ENCODE measurements around the gene CTU2. TPM values are rescaled to one million over a fixed set of nuclear protein-coding genes. Genes with fewer than 3 reads are reported as not detected.

Gene CTU2
- polyA plus RNA-seq, 1 of the 3 experiments (the other 2 are of a cell fraction), result 16.2 TPM

- Histone ChIP-seq H3K4me1 (ENCODE audit: control insufficient read depth in 1 of 2, insufficient read depth in 2 of 2, low read depth in 1 of 2, low read length in 1 of 2) (peaks cover 5 to 10% of the 10 kb centered on the region in 2 experiments; a peak in 2 of 4 replicates), H3K79me2 (ENCODE audit: insufficient read depth) (no peaks in the 10 kb centered on the region), H3F3A (replicated peaks; ENCODE audit: insufficient read depth) (peaks cover 5% of the 10 kb centered on the region), H2AFZ (ENCODE audit: low read depth) (no peak overlapping the region), H3K4me3 (ENCODE audit: low read depth in 2 of 2, low read length in 1 of 2) (no peak overlapping the region), H3K9ac (no peak overlapping the region), H4K20me1 (ENCODE audit: insufficient read depth) (no peaks in the 10 kb centered on the region), H3K9me2 (no peaks in the 10 kb centered on the region), H3K27me3 (ENCODE audit: insufficient read depth) (no peaks in the 10 kb centered on the region), H3K9me3 (no peaks in the 10 kb centered on the region), H3K36me3 (replicated peaks in 1 of 2; ENCODE audit: control insufficient read depth in 1 of 2, insufficient read depth in 2 of 2, low read length in 1 of 2) (no peaks in the 10 kb centered on the region), H3K4me2 (no peak overlapping the region), H3K27ac (ENCODE audit: low read depth in 2 of 2, low read length in 1 of 2) (no peak overlapping the region)
- DNase-seq, result peak; percentile 41
- 61% methylated on average over 15 of the region's 31 CpGs for WGBS (ENCODE audit: low lambda C conversion rate)
- TF ChIP-seq CTCF (IDR thresholded peaks at IDR 0.05), result peak; percentile 26; the same call in 1 of the 2 replicates
- TF ChIP-seq RFX5 (IDR thresholded peaks at IDR 0.05; ENCODE audit: low read length), result no peak
- ChIA-PET CTCF (interaction anchor here (1.8 kb wide), 1 partner anchor 28 kb away, joined by 3 read pairs; no protein-coding TSS in a partner anchor), POLR2A (no interaction called here)
Observed at GRCh38 chr16:88681084-88681680, 25.1 kb upstream of the CTU2 start.

GRCh38 chr16:88681709-88682451, 24.4 kb upstream of the CTU2 start:
- Histone ChIP-seq H3K4me3 (ENCODE audit: low read depth in 2 of 2, low read length in 1 of 2) (no peak overlapping the region), H3K4me2 (no peak overlapping the region), H3K4me1 (ENCODE audit: control insufficient read depth in 1 of 2, insufficient read depth in 2 of 2, low read depth in 1 of 2, low read length in 1 of 2) (peaks cover 5 to 14% of the 10 kb centered on the region in 2 experiments; a peak in 2 of 4 replicates), H3K9ac (no peak overlapping the region), H4K20me1 (ENCODE audit: insufficient read depth) (no peaks in the 10 kb centered on the region), H3K27me3 (ENCODE audit: insufficient read depth) (no peaks in the 10 kb centered on the region), H2AFZ (ENCODE audit: low read depth) (no peak overlapping the region), H3K9me3 (no peaks in the 10 kb centered on the region), H3F3A (replicated peaks; ENCODE audit: insufficient read depth) (peaks cover 5% of the 10 kb centered on the region), H3K27ac (ENCODE audit: low read depth in 2 of 2, low read length in 1 of 2) (no peak overlapping the region), H3K79me2 (ENCODE audit: insufficient read depth) (no peaks in the 10 kb centered on the region), H3K36me3 (replicated peaks in 1 of 2; ENCODE audit: control insufficient read depth in 1 of 2, insufficient read depth in 2 of 2, low read length in 1 of 2) (no peaks in the 10 kb centered on the region), H3K9me2 (no peaks in the 10 kb centered on the region)
- TF ChIP-seq MAX (IDR thresholded peaks at IDR 0.05; ENCODE audit: low read depth), result no peak
- TF ChIP-seq RXRA (IDR thresholded peaks at IDR 0.05; ENCODE audit: borderline replicate concordance, low read depth), result no peak
- no peak for TF ChIP-seq NRF1 (IDR thresholded peaks at IDR 0.05; ENCODE audit: low read depth, low read length)
- no peak for TF ChIP-seq SMC3 (IDR thresholded peaks at IDR 0.05; ENCODE audit: low read depth, low read length)
- TF ChIP-seq JUND (IDR thresholded peaks at IDR 0.05), result no peak
- TF ChIP-seq EZH2phosphoT487 (IDR thresholded peaks at IDR 0.05; ENCODE audit: borderline replicate concordance, low read depth), result no peak
- no peak for TF ChIP-seq ZBTB33 (IDR thresholded peaks at IDR 0.05; ENCODE audit: borderline replicate concordance, low read depth)
- TF ChIP-seq RFX5 (IDR thresholded peaks at IDR 0.05; ENCODE audit: low read length), result no peak
- TF ChIP-seq REST (IDR thresholded peaks at IDR 0.05; ENCODE audit: low read depth, low read length), result no peak
- CTCF ChIA-PET, result interaction anchor here (1.2 to 1.8 kb wide), 2 partner anchors 29 to 111 kb away, joined by 3 read pairs; no protein-coding TSS in a partner anchor
- DNase-seq, result peak; percentile 37
- 52% methylated on average over 16 of the region's 21 CpGs for WGBS (ENCODE audit: low lambda C conversion rate)
- POLR2A ChIA-PET, result no interaction called here
